ENCODE measurements around the gene ERFE.

GRCh38 chr2:238126338-238126737 lies 32.4 kb upstream of the ERFE start:
- TF ChIP-seq CTCF (IDR thresholded peaks at IDR 0.05): no peak
- no peak for TF ChIP-seq POLR2A (IDR thresholded peaks at IDR 0.05)
